ENCODE data around the gene CCSAP.

DNA sequence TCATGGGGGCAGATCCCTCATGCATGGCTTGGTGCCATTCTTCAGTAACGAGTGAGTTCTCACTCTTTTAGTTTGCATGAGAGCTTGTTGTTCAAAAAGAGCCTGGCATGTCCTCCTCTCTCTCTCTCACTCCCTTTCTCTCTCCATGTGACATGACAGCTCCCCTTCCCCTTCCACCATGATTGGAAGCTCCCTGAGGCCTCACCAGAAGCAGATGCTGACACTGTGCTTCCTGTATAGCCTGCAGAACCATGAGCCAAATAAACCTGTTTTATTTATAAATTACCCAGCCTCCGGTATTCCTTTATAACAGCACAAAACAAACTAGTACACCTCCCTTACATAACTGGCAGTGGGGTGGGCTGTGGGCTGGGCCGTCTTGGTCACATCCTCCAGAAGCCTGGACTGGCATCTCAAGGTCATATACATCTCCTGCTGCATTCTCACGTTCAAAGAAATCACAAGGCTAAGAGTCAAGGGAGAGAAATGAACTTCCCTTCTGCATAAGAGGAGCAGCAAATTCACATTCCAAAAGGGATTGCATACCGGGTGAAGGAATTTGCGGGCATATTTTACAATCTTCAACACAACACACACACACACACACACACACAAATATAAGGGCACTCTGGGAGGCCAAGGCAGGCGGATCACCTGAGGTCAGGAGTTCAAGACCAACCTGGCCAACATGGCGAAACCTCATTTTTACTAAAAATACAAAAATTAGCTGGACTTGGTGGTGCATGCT, 2.3 kb upstream of the CCSAP start:
- TF ChIP-seq, protein P1, sequence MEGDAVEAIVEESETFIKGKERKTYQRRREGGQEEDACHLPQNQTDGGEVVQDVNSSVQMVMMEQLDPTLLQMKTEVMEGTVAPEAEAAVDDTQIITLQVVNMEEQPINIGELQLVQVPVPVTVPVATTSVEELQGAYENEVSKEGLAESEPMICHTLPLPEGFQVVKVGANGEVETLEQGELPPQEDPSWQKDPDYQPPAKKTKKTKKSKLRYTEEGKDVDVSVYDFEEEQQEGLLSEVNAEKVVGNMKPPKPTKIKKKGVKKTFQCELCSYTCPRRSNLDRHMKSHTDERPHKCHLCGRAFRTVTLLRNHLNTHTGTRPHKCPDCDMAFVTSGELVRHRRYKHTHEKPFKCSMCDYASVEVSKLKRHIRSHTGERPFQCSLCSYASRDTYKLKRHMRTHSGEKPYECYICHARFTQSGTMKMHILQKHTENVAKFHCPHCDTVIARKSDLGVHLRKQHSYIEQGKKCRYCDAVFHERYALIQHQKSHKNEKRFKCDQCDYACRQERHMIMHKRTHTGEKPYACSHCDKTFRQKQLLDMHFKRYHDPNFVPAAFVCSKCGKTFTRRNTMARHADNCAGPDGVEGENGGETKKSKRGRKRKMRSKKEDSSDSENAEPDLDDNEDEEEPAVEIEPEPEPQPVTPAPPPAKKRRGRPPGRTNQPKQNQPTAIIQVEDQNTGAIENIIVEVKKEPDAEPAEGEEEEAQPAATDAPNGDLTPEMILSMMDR (conservative IDR thresholded peaks at IDR 0.05; ENCODE audit: low read depth, low read length), result no peak
- TF ChIP-seq EZH2 (IDR thresholded peaks at IDR 0.05; ENCODE audit: low read length, unreplicated experiment), result no peak
- TF ChIP-seq EZH2phosphoT487 (IDR thresholded peaks at IDR 0.05; ENCODE audit: borderline replicate concordance, low read length), result no peak
